C4-2B (cell line): ENCODE results near the gene SOX2.

Experiments used
- ZFX ChIP-seq: fragments of 450-650 bp; IDR thresholded peaks from 2 replicates; pipeline ENCODE4 v1.6.1; 2017
- TF ChIP-seq, protein P1 (sequence below): fragments of 450-650 bp; conservative IDR thresholded peaks from 2 replicates; pipeline ENCODE4 v1.5.1; 2017; ENCODE audit warnings: mild to moderate bottlenecking

GRCh38 chr3:181712226-181712552 is 464 bp downstream of the SOX2 start:
- TF ChIP-seq, protein P1, sequence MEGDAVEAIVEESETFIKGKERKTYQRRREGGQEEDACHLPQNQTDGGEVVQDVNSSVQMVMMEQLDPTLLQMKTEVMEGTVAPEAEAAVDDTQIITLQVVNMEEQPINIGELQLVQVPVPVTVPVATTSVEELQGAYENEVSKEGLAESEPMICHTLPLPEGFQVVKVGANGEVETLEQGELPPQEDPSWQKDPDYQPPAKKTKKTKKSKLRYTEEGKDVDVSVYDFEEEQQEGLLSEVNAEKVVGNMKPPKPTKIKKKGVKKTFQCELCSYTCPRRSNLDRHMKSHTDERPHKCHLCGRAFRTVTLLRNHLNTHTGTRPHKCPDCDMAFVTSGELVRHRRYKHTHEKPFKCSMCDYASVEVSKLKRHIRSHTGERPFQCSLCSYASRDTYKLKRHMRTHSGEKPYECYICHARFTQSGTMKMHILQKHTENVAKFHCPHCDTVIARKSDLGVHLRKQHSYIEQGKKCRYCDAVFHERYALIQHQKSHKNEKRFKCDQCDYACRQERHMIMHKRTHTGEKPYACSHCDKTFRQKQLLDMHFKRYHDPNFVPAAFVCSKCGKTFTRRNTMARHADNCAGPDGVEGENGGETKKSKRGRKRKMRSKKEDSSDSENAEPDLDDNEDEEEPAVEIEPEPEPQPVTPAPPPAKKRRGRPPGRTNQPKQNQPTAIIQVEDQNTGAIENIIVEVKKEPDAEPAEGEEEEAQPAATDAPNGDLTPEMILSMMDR: no peak
- no peak for TF ChIP-seq ZFX
